Transverse colon (tissue), 4 donors: Measurements from ENCODE around the gene GALNT18. TPM values are rescaled to one million over a fixed set of nuclear protein-coding genes. Genes with fewer than 3 reads are reported as not detected.
"Not testable (repeated sequence)": the region's sequence is repeated elsewhere in the genome, so short reads cannot be mapped to it uniquely, and the experiment has no call there.

Experiments used
- DNase-seq: peaks from one replicate; pipeline ENCODE4 v3.0.0-alpha.2; 2019
- H3K27ac ChIP-seq, 4 donors: fragments of 200-600 bp; sonication (generic); 2 replicates each; pipeline ENCODE4 v1.5.1; 2016 to 2018; ENCODE audit warnings: inconsistent platforms in 4 of 4
- H3K27me3 ChIP-seq: fragments of 200-600 bp; sonication (generic); 2 replicates; pipeline ENCODE4 v1.5.1; 2017; ENCODE audit warnings: inconsistent platforms
- H3K36me3 ChIP-seq, 4 donors: fragments of 200-600 bp; sonication (generic); 2 replicates each; pipeline ENCODE4 v1.5.1; 2017 to 2019; ENCODE audit warnings: inconsistent platforms in 4 of 4
- H3K4me1 ChIP-seq, 4 donors: fragments of 200-600 bp; sonication (generic); 2 replicates each; pipeline ENCODE4 v1.5.1; 2017 to 2020; ENCODE audit warnings: inconsistent platforms in 4 of 4
- H3K4me3 ChIP-seq, 4 donors: fragments of 200-600 bp; sonication (generic); 1 replicate in 1 of 4; 2 replicates in 3 of 4; pipeline versions ENCODE4 v1.5.1 to v1.6.1; 2017 to 2019; ENCODE audit warnings: inconsistent platforms in 4 of 4
- H3K9me3 ChIP-seq, 2 donors: fragments of 200-600 bp; sonication (generic); 2 replicates each; pipeline ENCODE4 v1.5.1; 2017 to 2019; ENCODE audit warnings: inconsistent platforms in 2 of 2
- CTCF ChIP-seq, 5 experiments: fragments of 200-600 bp in 3 of 5; fragments of 450-650 bp in 2 of 5; sonication (generic) in 3 of 5; IDR thresholded peaks; 1 replicate in 2 of 5; 2 replicates in 3 of 5; pipeline ENCODE4 v1.5.1; 2016 to 2017; ENCODE audit warnings: antibody characterized with exemption in 5 of 5, inconsistent platforms in 3 of 5, mild to moderate bottlenecking in 2 of 5, moderate library complexity in 1 of 5
- EP300 ChIP-seq: sonication (generic); formaldehyde crosslinking; IDR thresholded peaks from one replicate; pipeline ENCODE4 v1.6.1; 2017; ENCODE audit warnings: antibody characterized with exemption, low read depth
- POLR2A ChIP-seq: fragments of 450-650 bp; IDR thresholded peaks from one replicate; pipeline ENCODE4 v1.6.1; 2016; ENCODE audit warnings: antibody characterized with exemption, mild to moderate bottlenecking, moderate library complexity
- POLR2AphosphoS5 ChIP-seq, 3 donors: sonication (generic); formaldehyde crosslinking; IDR thresholded peaks; one replicate each; pipeline ENCODE4 v1.6.1; 2016; ENCODE audit warnings: antibody characterized with exemption in 3 of 3
- WGBS, 2 donors: methylation state at CpG; one replicate each; pipeline ENCODE4 v1.1.5; 2018; ENCODE audit warnings: low coverage in 1 of 2; 5-methylcytosine and 5-hydroxymethylcytosine counted together
- in situ Hi-C, 4 donors: fragments of 200-750 bp; cut with MboI; loops; one replicate each; pipeline versions ENCODE4 v1.15.0 to v1.15.1; 2017; ENCODE audit warnings: low sequenced_read_pairs in 3 of 4, low pct_ligation_motif_present in 1 of 4, low pct_unique_long_range_greater_than_20kb in 1 of 4
- intact Hi-C: fragments of 100-400 bp; cut with DNase I; formaldehyde crosslinking; loops from one replicate; pipeline ENCODE4 v1.15.1; 2023; ENCODE audit warnings: low total_unique reads
- total RNA-seq, 4 donors: library from RNA; depleted of rRNA; stranded (reverse); fragments of >200 nt; gene quantifications; one replicate each; pipeline ENCODE4 v1.1.0, GENCODE V29; 2016

The GALNT18 gene
- total RNA-seq, 4 donors from 2014 or later = 5.6 to 22.1 (median 8.4) TPM

DNA sequence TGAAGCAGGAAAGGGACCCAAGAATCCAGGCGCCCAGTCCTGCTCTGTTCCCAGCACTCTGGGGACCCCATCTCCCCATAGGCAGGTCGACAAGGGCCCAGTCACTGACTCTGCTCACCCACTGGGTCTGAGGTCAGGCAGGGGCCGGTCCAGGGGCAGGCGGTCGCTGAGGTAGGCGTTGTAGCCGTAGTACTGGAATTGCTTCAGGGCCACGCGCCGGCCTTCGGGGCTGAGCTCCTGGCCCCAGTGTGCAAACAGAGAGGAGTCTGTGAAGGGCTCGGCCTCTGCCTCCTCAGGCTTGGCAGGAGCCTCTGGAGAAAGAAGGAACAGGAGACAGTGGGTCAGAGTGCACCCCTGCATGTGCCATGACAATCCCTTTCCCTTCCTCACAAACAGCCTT is 173.2 kb downstream of the GALNT18 start:
- WGBS, 2 donors = 80 to 87% methylated on average over 1 to 12 of the region's 12 CpGs
- no peak overlapping the region for H3K27ac ChIP-seq
- no peak overlapping the region for H3K4me3 ChIP-seq
- no peaks in the 10 kb centered on the region for H3K9me3 ChIP-seq
- H3K36me3 ChIP-seq = no peaks in the 10 kb centered on the region
- peaks cover 0 to 11% (median 2%) of the 10 kb centered on the region in 4 donors for H3K4me1 ChIP-seq
- intact Hi-C loops = no loop called here
- no peaks in the 10 kb centered on the region for H3K27me3 ChIP-seq
- no peak for TF ChIP-seq CTCF (IDR thresholded peaks at IDR 0.05)
- TF ChIP-seq POLR2AphosphoS5 (IDR thresholded peaks at IDR 0.05) = no peak
- TF ChIP-seq EP300 = no peak
- TF ChIP-seq POLR2A = no peak
- in situ Hi-C loops = no loop called here
- no peak for DNase-seq

- in situ Hi-C loops = not testable (repeated sequence)
Observed at GRCh38 chr11:11447601-11448000, 174.2 kb downstream of the GALNT18 start.

GRCh38 chr11:11446967-11447366 is 174.8 kb downstream of the GALNT18 start:
- intact Hi-C loops (no loop called here), in situ Hi-C loops (no loop called here)
- Histone ChIP-seq H3K27me3 (no peaks in the 10 kb centered on the region), H3K27ac (no peak overlapping the region), H3K4me3 (no peak overlapping the region), H3K4me1 (peaks cover 0 to 11% (median 2%) of the 10 kb centered on the region in 4 donors), H3K36me3 (no peaks in the 10 kb centered on the region), H3K9me3 (no peaks in the 10 kb centered on the region)
- WGBS, 2 donors = 80 to 87% methylated on average over 5 to 6 of the region's 6 CpGs
- no peak for DNase-seq
- TF ChIP-seq EP300 = no peak
- TF ChIP-seq POLR2AphosphoS5 (IDR thresholded peaks at IDR 0.05) = no peak
- no peak for TF ChIP-seq POLR2A
- TF ChIP-seq CTCF (IDR thresholded peaks at IDR 0.05) = no peak

More at GRCh38 chr11:11447601-11448000, 174.2 kb downstream of the GALNT18 start:
- peaks cover 0 to 11% (median 2%) of the 10 kb centered on the region in 4 donors for H3K4me1 ChIP-seq
- H3K4me3 ChIP-seq, H3K9me3 ChIP-seq, DNase-seq, H3K36me3 ChIP-seq, H3K27ac ChIP-seq, intact Hi-C loops, H3K27me3 ChIP-seq: not testable (repeated sequence)
- WGBS, 2 donors = 67% methylated on average over 3 of the region's 3 CpGs; no CpG with 5 or more reads in 1 of the 2 donors

- Histone ChIP-seq H3K4me3 (no peak overlapping the region), H3K36me3 (no peaks in the 10 kb centered on the region), H3K27ac (no peak overlapping the region), H3K9me3 (no peaks in the 10 kb centered on the region), H3K4me1 (peaks cover 0 to 11% (median 2%) of the 10 kb centered on the region in 4 donors), H3K27me3 (no peaks in the 10 kb centered on the region)
- no peak for DNase-seq
- in situ Hi-C loops (no loop called here), intact Hi-C loops (no loop called here)
- WGBS, 2 donors = 79 to 80% methylated on average over 1 to 2 of the region's 2 CpGs
- TF ChIP-seq CTCF (IDR thresholded peaks at IDR 0.05) (no peak), EP300 (no peak)
Observed at GRCh38 chr11:11446564-11446963, 175.2 kb downstream of the GALNT18 start.

- peaks cover 0 to 11% (median 2%) of the 10 kb centered on the region in 4 donors for H3K4me1 ChIP-seq
- TF ChIP-seq EP300 (no peak), POLR2AphosphoS5 (IDR thresholded peaks at IDR 0.05) (no peak), CTCF (IDR thresholded peaks at IDR 0.05) (no peak), POLR2A (no peak)
- no peaks in the 10 kb centered on the region for H3K27me3 ChIP-seq
- intact Hi-C loops = no loop called here
- H3K4me3 ChIP-seq = no peak overlapping the region
- no peak overlapping the region for H3K27ac ChIP-seq
- no peak for DNase-seq
- H3K9me3 ChIP-seq = no peaks in the 10 kb centered on the region
- 83 to 100% methylated on average over 2 to 13 of the region's 13 CpGs for WGBS, 2 donors
- in situ Hi-C loops = no loop called here
- no peaks in the 10 kb centered on the region for H3K36me3 ChIP-seq
Observed at GRCh38 chr11:11445441-11446185, 176.2 kb downstream of the GALNT18 start.
